ENCODE data around the gene RIT2. TPM values are rescaled to one million over a fixed set of nuclear protein-coding genes. Genes with fewer than 3 reads are reported as not detected.
"Not testable (repeated sequence)": the region's sequence is repeated elsewhere in the genome, so short reads cannot be mapped to it uniquely, and the experiment has no call there.

The RIT2 gene
- total RNA-seq, 1 experiment from 2014 or later: not detected

- no peak for DNase-seq
- no peaks in the 10 kb centered on the region for H3K4me1 ChIP-seq (replicated peaks; ENCODE audit: insufficient read depth)
- no peaks in the 10 kb centered on the region for H3K27me3 ChIP-seq (ENCODE audit: insufficient read depth, low read depth)
- no peaks in the 10 kb centered on the region for H4K20me1 ChIP-seq (ENCODE audit: insufficient read depth)
- BruUV-seq (replicated peaks): no TSS peak
- TF ChIP-seq, protein P1, sequence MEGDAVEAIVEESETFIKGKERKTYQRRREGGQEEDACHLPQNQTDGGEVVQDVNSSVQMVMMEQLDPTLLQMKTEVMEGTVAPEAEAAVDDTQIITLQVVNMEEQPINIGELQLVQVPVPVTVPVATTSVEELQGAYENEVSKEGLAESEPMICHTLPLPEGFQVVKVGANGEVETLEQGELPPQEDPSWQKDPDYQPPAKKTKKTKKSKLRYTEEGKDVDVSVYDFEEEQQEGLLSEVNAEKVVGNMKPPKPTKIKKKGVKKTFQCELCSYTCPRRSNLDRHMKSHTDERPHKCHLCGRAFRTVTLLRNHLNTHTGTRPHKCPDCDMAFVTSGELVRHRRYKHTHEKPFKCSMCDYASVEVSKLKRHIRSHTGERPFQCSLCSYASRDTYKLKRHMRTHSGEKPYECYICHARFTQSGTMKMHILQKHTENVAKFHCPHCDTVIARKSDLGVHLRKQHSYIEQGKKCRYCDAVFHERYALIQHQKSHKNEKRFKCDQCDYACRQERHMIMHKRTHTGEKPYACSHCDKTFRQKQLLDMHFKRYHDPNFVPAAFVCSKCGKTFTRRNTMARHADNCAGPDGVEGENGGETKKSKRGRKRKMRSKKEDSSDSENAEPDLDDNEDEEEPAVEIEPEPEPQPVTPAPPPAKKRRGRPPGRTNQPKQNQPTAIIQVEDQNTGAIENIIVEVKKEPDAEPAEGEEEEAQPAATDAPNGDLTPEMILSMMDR (conservative IDR thresholded peaks at IDR 0.05): no peak
- no peak for TF ChIP-seq EZH2 (IDR thresholded peaks at IDR 0.05; ENCODE audit: low read depth)
- no peak overlapping the region for H2AFZ ChIP-seq
- CTCF ChIA-PET: no interaction called here
- H3F3A ChIP-seq (ENCODE audit: insufficient read depth, low read depth): no peaks in the 10 kb centered on the region
- H3K9me2 ChIP-seq (ENCODE audit: insufficient read depth): no peaks in the 10 kb centered on the region
- H3K27ac ChIP-seq: no peak overlapping the region
- POLR2A ChIA-PET (ENCODE audit: unreplicated experiment): no interaction called here
- no peak overlapping the region for H3K4me2 ChIP-seq
- H3K9me3 ChIP-seq (ENCODE audit: insufficient read depth, low read depth): no peaks in the 10 kb centered on the region
- H3K4me3 ChIP-seq: no peak overlapping the region
- intact Hi-C loops (cut with micrococcal nuclease; ENCODE audit: unreplicated experiment): no loop called here
- no peaks in the 10 kb centered on the region for H3K36me3 ChIP-seq (ENCODE audit: low read depth)
- no peaks in the 10 kb centered on the region for H3K79me2 ChIP-seq (ENCODE audit: low read depth)
Measured at GRCh38 chr18:42742474-42742873, 373.0 kb downstream of the RIT2 start.

DNA sequence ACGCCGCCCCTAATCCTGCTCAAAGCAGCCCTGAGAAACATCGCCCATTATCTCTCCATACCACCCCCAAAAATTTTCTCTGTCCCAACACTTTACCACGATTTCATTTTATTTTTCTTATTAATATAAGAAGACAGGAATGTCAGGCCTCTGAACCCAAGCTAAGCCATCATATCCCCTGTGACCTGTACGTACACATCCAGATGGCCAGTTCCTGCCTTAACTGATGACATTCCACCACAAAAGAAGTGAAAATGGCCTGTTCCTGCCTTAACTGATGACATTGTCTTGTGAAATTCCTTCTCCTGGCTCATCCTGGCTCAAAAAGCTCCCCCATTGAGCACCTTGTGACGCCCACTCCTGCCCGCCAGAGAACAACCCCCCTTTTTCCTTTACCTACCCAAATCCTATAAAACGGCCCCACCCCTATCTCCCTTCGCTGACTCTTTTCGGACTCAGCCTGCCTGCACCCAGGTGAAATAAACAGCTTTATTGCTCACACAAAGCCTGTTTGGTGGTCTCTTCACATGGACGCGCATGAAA, 373.6 kb downstream of the RIT2 start:
- POLR2A ChIA-PET (ENCODE audit: unreplicated experiment); H3K4me3 ChIP-seq; H3K79me2 ChIP-seq (ENCODE audit: low read depth); H3K4me1 ChIP-seq (replicated peaks; ENCODE audit: insufficient read depth); H3K36me3 ChIP-seq (ENCODE audit: low read depth); BruUV-seq (replicated peaks); H3K9me3 ChIP-seq (ENCODE audit: insufficient read depth, low read depth); H3K9me2 ChIP-seq (ENCODE audit: insufficient read depth); intact Hi-C loops (cut with micrococcal nuclease; ENCODE audit: unreplicated experiment); CTCF ChIA-PET; H2AFZ ChIP-seq; H3K27ac ChIP-seq; DNase-seq; H3F3A ChIP-seq (ENCODE audit: insufficient read depth, low read depth); H3K4me2 ChIP-seq; H3K27me3 ChIP-seq (ENCODE audit: insufficient read depth, low read depth); H4K20me1 ChIP-seq (ENCODE audit: insufficient read depth): not testable (repeated sequence)

DNA sequence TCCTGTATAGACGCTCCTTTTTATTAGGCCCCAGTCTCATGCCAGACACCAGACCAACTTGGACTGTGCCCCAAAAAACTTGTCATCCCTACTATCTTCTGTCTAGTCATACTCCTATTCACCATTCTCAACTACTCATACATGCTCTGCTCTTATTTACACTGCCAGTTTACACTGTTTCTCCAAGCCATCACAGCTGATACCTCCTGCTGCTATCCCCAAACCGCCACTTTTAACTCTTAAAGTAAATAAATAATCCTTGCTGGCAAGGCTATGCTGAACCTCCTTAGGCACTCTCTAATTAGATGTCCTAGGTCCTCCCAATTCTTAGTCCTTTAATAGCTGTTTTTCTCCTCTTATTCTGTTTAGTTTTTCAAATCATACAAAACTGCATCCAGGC, 374.2 kb downstream of the RIT2 start:
- H3K27me3 ChIP-seq (ENCODE audit: insufficient read depth, low read depth); POLR2A ChIA-PET (ENCODE audit: unreplicated experiment); H3K36me3 ChIP-seq (ENCODE audit: low read depth); CTCF ChIA-PET; H3K4me2 ChIP-seq; H3K4me1 ChIP-seq (replicated peaks; ENCODE audit: insufficient read depth); H3K9me3 ChIP-seq (ENCODE audit: insufficient read depth, low read depth); H3K9me2 ChIP-seq (ENCODE audit: insufficient read depth); H3F3A ChIP-seq (ENCODE audit: insufficient read depth, low read depth); BruUV-seq (replicated peaks); H3K79me2 ChIP-seq (ENCODE audit: low read depth); DNase-seq; H3K4me3 ChIP-seq; H4K20me1 ChIP-seq (ENCODE audit: insufficient read depth); H2AFZ ChIP-seq; H3K27ac ChIP-seq; intact Hi-C loops (cut with micrococcal nuclease; ENCODE audit: unreplicated experiment): not testable (repeated sequence)

GRCh38 chr18:42736074-42736473, 379.4 kb downstream of the RIT2 start:
- H3K4me3 ChIP-seq: no peak overlapping the region
- H3K4me2 ChIP-seq: no peak overlapping the region
- no peaks in the 10 kb centered on the region for H3F3A ChIP-seq (ENCODE audit: insufficient read depth, low read depth)
- no peak overlapping the region for H2AFZ ChIP-seq
- no peaks in the 10 kb centered on the region for H3K4me1 ChIP-seq (replicated peaks; ENCODE audit: insufficient read depth)
- intact Hi-C loops (cut with micrococcal nuclease; ENCODE audit: unreplicated experiment): no loop called here
- TF ChIP-seq, protein P1 (conservative IDR thresholded peaks at IDR 0.05): no peak
- no peaks in the 10 kb centered on the region for H4K20me1 ChIP-seq (ENCODE audit: insufficient read depth)
- no peaks in the 10 kb centered on the region for H3K27me3 ChIP-seq (ENCODE audit: insufficient read depth, low read depth)
- POLR2A ChIA-PET (ENCODE audit: unreplicated experiment): no interaction called here
- CTCF ChIA-PET: no interaction called here
- no peak overlapping the region for H3K27ac ChIP-seq
- no peaks in the 10 kb centered on the region for H3K36me3 ChIP-seq (ENCODE audit: low read depth)
- H3K79me2 ChIP-seq (ENCODE audit: low read depth): no peaks in the 10 kb centered on the region
- no TSS peak for BruUV-seq (replicated peaks)
- no peaks in the 10 kb centered on the region for H3K9me3 ChIP-seq (ENCODE audit: insufficient read depth, low read depth)
- H3K9me2 ChIP-seq (ENCODE audit: insufficient read depth): no peaks in the 10 kb centered on the region
- no peak for DNase-seq
